ENCODE measurements around the gene KRTAP4-6.
"Not testable (repeated sequence)": the region's sequence is repeated elsewhere in the genome, so short reads cannot be mapped to it uniquely, and the experiment has no call there.

KRTAP4-6 gene

GRCh38 chr17:41140360-41141131 lies at the start of gene KRTAP4-6:
TSS of gene KRTAP4-6 (minus strand) at chr17:41140544. CDS start at chr17:41140487, 57 bp downstream.
- no peak for DNase-seq

DNA sequence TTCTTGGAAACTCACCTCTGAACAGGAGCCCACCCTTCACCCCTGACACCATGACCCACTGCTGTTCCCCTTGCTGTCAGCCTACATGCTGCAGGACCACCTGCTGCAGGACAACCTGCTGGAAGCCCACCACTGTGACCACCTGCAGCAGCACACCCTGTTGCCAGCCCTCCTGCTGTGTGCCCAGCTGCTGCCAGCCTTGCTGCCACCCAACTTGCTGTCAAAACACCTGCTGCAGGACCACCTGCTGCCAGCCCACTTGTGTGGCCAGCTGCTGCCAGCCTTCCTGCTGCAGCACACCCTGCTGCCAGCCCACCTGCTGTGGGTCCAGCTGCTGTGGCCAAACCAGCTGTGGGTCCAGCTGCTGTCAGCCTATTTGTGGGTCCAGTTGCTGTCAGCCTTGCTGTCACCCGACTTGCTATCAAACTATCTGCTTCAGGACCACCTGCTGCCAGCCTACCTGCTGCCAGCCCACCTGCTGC lies 49.5 kb upstream of the KRTAP4-6 start, which contains the start of gene KRTAP9-1:
Gene KRTAP9-1, plus strand, starts transcription at position 51 of the 482 bp plus-strand sequence. Its CDS starts 0 bp downstream, at position 51.
- not testable (repeated sequence) for DNase-seq

- DNase-seq = no peak
These were observed 46.5 kb upstream of the KRTAP4-6 start for GRCh38 chr17:41186872-41187271.

DNA sequence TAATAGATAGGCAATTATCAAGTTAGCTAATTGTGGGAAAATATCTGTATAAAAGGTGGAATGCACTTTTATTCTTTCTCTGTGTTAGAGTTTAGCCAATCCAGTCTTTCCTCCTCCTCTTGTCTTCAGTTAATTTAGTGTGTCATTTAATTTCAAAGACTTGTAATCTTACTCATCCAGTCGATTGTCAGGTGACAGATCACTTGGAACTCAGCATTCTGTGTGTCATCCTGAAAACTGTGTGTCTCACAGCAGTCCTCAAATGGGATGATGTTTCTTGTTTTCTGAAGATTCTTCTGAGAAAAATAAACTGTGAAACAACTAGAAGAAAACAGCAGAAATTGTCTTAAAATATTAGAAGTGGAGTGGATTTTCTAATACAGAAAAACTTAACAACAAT lies 44.7 kb upstream of the KRTAP4-6 start:
- no peak for DNase-seq

GRCh38 chr17:41184480-41184961 lies 44.2 kb upstream of the KRTAP4-6 start, which contains the start of gene KRTAP4-1:
TSS of gene KRTAP4-1 (minus strand) at chr17:41184911. CDS start at chr17:41184854, 57 bp downstream.
- no peak for DNase-seq

GRCh38 chr17:41178843-41179616 lies 38.7 kb upstream of the KRTAP4-6 start:
- DNase-seq = no peak

GRCh38 chr17:41178341-41178740 lies 38.0 kb upstream of the KRTAP4-6 start:
- DNase-seq = no peak

- DNase-seq = no peak
These were observed 37.5 kb upstream of the KRTAP4-6 start, which contains the start of gene KRTAP4-2 for GRCh38 chr17:41177727-41178271. TSS of gene KRTAP4-2 (minus strand) at chr17:41178221. CDS start at chr17:41178164, 57 bp downstream.

GRCh38 chr17:41176744-41177387 lies 36.5 kb upstream of the KRTAP4-6 start:
- DNase-seq = no peak

DNA sequence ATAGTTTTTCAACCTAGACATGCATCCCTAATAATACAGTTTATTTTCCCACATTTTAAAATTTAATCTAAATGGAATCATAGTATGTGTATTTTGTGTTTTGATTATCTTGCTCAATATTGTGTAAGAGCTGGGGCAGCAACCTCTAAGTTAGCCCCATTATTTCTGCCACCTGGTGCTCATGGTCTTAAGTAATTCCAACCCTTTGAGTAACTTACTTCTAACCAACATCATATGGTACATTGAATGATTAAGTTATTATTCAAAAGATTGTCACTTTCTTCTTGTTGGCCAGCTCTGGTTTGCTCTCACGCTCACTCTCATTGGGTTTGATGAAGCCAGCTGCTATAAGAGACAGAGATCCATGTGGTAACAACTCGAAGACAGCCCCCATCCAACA lies 31.5 kb upstream of the KRTAP4-6 start:
- DNase-seq = no peak

DNA sequence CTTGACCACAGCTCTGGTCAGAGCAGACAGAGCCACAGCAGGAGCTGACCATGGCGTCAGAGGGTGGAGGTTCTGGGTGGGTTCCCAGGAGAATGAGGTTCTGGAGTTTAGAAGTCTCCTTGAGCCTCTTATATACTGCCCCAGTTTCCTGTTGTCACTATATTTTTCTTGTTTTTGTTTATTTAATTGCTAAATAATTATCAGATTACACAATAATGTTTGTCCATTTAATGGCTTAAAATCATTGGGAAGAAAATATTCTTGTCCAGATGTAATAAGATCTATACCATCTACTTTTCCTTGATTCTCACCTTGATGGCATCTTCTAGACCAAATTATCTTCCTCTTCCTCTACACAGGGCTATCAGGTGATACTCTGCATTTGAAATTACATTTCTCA lies 27.8 kb upstream of the KRTAP4-6 start, which contains the start of gene KRTAP4-3:
Gene KRTAP4-3, minus strand, starts transcription at position 101 of the 400 bp plus-strand sequence. Its CDS starts 49 bp downstream, at position 52.
- DNase-seq = no peak

- no peak for DNase-seq
These were observed 27.2 kb upstream of the KRTAP4-6 start for GRCh38 chr17:41167561-41167960.

- DNase-seq = no peak
These were observed 23.5 kb upstream of the KRTAP4-6 start for GRCh38 chr17:41163828-41164227.

DNA sequence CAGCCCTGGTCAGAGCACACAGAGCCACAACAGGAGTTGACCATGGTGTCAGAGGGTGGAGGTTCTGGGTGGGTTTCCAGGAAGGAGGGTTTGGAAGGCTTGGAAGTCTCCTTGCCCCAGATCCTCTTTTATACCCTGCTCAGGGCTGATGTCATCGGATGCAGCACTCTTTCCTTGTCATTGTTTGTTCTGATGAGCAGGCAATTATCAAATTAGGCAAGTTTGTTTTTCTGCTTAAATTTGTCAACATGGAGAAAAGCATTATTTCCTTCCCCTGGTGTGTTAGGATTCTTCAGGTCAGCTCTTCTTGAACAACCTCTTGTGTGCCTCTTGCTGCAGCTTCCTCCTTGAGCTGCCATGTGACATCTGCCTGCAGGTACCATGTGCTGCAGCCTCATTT lies 20.3 kb upstream of the KRTAP4-6 start, which contains the start of gene KRTAP4-4:
Gene KRTAP4-4, minus strand, starts transcription at position 101 of the 400 bp plus-strand sequence. Its CDS starts 57 bp downstream, at position 44.
- no peak for DNase-seq

DNA sequence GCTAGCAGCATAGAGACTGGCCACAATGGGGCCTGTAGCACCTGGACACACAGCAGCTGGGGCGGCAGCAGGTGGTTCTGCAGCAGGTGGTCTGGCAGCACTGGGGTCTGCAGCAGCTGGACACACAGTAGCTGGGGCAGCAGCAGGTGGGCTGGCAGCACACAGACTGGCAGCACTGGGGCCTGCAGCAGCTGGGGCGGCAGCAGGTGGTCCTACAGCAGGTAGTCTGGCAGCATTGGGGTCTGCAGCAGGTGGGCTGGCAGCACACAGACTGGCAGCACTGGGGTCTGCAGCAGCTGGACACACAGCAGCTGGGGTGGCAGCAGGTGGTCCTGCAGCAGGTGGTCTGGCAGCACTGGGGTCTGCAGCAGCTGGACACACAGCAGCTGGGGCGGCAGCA lies 19.8 kb upstream of the KRTAP4-6 start:
- not testable (repeated sequence) for DNase-seq

DNA sequence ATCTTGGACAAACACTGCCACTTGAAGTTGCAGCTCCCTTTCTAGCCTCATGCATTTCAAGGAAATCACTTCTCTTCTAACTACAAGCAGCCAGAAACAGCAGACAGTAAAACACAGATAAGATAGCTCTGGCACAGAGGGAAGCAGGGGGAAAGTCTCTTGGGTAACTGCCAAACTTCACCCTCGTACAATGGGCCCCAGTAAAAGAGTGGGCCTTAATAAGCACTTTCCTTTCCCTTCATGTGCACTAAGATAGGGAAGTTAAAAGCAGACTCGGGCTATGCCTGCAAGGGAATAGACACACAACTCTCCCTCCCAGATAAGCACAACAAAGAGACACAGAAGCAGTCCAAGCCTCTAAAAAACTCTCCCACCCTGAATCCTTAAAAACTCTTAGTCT lies 13.5 kb upstream of the KRTAP4-6 start:
- no peak for DNase-seq

GRCh38 chr17:41151525-41151924 lies 11.2 kb upstream of the KRTAP4-6 start:
- no peak for DNase-seq

GRCh38 chr17:41150026-41150425 lies 9.7 kb upstream of the KRTAP4-6 start:
- no peak for DNase-seq

- DNase-seq = no peak
These were observed 9.3 kb upstream of the KRTAP4-6 start, which contains the start of gene KRTAP4-5 for GRCh38 chr17:41149652-41149985. TSS of gene KRTAP4-5 (minus strand) at chr17:41149825. CDS start at chr17:41149767, 58 bp downstream.

DNA sequence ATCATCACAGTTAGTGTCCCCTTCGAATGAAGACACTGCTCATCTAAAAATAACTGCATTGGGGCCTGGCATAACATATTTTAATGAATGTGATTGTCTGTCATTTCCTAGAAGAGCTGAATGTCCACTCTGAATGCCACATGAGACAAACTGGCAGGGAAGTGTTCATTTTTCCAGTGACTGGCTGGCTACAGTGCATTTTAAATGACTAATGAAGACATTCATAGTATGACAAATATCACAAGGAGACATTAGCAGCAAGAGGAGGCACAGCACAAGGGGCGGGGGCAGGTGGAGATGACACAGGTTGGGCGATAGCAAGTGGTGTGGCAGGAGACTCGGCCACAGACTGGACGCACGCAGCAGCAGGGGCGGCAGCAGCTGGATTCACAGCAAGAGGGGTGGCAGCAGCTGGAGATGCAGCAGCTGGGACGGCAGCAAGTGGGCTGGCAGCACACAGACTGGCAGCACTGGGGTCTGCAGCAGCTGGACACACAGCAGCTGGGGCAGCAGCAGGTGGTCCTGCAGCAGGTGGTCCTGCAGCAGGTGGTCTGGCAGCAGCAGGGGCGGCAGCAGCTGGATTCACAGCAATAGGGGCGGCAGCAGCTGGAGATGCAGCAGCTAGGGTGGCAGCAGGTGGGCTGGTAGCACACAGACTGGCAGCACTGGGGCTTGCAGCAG lies 8.8 kb upstream of the KRTAP4-6 start:
- DNase-seq = not testable (repeated sequence)

GRCh38 chr17:41147531-41148204 lies 7.3 kb upstream of the KRTAP4-6 start:
- no peak for DNase-seq
